Measurements from ENCODE around the gene EDEM2.
"Not testable (repeated sequence)": the region's sequence is repeated elsewhere in the genome, so short reads cannot be mapped to it uniquely, and the experiment has no call there.

EDEM2 gene

GRCh38 chr20:35125753-35126152 is 21.4 kb downstream of the EDEM2 start:
- DNase-seq, result no peak

GRCh38 chr20:35122756-35123405 is 24.3 kb downstream of the EDEM2 start:
- no peak for DNase-seq

GRCh38 chr20:35121186-35121585 is 25.9 kb downstream of the EDEM2 start:
- DNase-seq, result no peak

DNA sequence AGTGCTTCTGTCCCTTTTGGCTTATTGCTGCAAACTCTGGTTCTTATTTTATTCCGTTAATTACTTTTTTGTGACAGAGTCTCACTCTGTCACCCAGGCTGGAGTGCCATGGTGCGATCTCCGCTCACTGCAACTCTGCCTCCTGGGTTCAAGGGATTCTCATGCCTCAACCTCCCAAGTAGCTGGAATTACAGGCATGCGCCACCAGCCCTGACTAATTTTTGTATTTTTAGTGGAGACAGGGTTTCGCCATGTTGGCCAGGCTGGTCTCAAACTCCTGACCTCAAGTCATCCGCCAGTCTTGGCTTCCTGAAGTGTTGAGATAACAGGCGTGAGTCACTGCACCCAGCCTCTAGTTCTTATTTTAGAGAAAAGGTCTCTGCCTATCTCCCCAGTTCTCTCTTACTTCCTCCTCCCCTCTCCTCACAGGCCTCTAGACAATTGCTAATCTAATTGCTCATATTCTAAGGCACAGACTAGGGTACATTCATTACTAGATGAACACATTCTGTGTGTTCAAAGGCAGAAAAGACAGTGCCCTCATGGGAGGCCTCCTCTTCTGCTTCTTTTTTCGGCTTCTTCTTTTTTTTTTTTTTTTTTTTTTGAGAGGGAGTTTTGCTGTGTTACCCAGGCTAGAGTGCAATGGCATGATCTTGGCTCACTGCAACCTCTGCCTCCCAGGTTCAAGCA is 27.0 kb downstream of the EDEM2 start:
- DNase-seq, result no peak

DNA sequence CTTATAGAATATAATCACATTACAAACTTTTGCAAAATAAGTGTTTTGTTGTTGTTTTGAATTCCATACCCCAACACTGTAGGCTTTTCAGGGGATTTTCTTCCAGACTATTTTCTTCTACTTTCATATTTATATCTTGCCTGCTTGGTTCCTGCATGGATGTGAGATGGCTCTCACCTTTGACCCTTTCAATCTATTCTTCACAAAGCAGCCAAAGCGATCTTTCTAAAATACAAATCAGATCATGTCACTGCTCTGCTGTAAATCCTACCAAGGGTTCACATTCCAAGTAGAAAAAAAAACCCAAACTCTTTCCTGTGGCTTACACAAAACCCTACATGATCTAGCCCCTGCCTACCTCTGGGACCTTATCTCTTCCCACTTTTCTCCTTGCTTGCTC is 29.5 kb downstream of the EDEM2 start:
- no peak for DNase-seq

GRCh38 chr20:35117196-35117595 is 29.9 kb downstream of the EDEM2 start:
- DNase-seq, result no peak

DNA sequence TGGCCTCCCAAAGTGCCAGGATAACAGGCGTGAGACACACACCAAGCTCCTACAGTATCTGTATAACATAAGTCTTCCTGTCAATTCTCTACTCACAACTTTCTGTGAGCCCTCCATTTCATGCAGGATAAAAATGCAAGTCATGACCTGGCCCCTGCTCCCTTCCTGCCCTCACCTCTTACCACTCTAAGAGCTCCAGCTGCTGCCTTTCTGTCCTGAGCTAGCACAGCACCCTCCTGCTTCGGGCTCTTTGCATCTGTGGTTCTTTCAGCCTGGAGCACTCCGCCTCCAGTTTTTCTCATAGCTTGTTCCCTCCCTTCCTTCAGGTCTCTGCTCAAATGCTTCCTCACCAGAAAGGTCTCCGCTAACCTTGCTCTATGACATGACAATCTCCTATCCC is 30.9 kb downstream of the EDEM2 start:
- no peak for DNase-seq

GRCh38 chr20:35115606-35116005 is 31.5 kb downstream of the EDEM2 start:
- DNase-seq, result no peak

DNA sequence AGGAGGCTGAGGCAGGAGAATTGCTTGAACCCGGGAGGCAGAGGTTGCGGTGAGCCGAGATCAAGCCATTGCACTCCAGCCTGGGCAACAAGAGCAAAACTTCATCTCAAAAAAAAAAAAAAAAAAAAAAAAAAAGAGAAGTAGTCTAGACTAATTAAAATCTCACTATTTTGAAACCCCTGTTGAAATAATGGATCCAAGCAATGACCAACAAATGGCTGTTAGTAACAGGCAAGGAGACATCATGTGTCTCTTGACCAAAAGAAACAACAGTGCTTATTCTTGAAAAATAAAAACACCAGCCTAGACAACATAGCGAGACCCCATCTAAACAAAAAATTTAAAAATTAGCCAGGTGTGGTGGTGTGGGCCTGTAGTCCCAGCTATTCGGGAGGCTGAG is 34.9 kb downstream of the EDEM2 start:
- DNase-seq, result not testable (repeated sequence)

GRCh38 chr20:35111141-35111888 is 35.8 kb downstream of the EDEM2 start:
- DNase-seq, result no peak

DNA sequence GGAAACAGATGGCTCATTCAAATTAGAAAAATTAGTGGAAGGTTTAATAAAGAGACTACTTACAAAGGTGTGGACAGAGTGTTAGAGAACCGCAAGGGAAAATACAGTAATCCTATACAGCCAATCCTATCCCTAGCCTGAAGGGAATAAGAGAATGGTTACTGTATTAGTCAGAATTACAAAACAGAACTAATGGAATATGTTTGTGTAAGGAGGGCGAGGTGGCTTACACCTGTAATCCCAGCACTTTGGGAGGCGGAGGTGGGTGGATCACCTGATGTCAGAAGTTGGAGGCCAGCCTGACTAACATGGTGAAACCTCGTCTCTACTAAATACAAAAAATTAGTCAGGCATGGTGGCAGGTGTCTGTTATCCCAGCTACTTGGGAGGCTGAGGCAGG is 38.2 kb downstream of the EDEM2 start:
- DNase-seq, result no peak

GRCh38 chr20:35106827-35107380 is 40.2 kb downstream of the EDEM2 start:
- no peak for DNase-seq

DNA sequence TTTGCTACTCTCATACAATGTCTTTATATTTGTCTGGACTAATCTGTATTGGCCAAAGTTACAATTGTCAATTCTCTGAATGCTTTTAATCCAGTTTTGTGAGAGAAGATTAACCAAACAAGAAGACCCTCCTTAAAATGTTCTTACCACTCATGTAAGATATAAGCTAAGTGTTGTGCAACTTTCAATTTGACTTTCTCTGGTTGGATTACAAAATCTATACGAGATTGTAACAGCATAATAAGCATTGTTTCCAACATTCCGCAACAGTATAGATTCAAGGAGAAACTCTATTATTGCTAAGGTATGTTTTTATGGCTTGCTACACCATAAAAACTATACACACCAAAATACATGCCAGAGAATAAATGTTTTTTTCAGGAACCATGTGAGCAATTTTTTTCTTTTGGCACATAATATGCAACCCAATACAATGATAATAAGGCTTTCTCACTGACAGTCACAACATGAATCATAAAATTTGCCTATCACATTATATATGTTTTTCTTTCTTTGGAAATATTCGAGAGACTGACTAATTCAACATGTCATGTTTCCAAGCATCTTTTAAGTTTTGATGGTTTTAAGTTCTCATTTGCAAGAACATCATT is 42.3 kb downstream of the EDEM2 start:
- DNase-seq, result no peak

DNA sequence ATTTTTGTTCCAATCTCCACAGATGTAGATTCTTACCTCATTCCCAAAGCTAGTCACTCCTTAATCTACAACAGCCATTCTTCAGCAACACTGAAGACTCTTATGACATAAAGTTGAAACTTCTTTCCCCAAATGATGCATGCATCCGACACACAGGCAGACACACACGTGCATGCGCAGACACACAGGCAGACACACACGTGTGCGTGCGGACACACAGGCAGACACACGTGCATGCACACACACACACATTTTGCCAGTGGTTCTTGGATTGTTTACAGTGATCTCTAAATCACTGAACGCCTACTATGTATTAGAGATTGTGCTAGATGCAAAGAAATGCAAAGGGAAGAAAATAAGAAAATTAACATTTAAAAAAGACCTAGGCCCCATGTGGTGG is 45.5 kb downstream of the EDEM2 start:
- no peak for DNase-seq

DNA sequence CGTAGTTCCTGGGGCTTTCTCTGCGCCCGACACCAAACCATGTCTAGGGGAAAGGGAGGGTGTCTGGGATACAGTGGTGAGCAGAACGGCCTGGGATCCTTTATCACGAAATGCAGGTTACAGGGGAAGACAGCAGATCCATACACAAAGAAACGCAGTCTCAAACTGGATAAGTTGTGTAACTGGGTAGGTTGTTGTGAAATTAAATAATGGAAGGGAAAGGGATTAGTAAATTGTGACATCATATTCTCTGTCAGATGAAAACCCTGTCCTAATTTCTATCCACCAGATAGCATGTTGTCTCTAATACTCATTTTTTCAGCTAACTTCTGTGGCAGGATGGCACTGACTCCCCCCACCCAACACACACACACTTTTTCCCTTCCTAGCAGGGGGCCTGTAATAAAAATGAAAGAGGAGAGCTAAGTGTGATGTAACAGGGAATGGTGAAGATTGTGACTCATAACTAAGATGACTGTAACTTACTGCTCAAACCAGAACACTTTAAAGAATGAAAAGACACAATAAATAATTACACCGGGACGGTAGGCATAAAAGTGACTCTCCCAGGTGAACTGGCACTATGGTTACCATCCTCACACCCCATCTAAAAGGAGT is 53.8 kb downstream of the EDEM2 start:
- no peak for DNase-seq

DNA sequence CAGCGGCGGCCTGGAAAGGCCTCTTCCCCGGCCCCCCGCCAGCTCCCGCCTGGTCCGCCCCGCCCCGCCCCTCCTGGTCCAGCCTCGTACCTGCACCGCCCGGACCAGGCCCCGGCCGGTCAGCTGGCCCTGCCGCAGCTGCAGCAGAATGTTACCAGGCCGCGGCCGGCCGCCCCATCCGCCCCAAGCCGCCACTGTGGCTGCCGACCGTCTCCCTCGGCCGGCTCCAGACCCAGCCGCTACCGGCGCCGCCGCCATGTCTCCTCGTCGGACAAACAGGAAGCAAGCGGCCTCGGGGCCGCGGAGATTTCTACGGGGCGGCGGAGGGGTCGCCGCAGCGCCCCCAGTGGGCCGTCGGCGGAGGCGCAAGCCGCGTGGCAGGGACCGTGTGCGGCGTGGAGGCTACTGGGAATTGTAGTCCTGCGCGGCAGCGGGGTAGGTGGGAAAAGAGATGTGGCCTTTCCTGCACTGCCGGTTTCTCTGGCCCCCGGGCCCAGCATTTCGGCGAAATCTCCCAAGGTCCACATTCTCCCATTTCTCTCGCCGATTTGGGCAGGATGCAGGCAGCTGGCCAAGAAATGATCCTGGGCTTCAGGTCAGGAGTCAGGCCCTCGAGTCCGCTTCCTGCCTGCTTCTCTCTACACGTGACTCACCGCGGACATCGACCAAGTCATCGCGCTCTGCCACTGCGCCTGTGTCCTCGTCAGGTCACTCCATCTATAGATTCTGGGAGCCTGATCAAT is 54.4 kb downstream of the EDEM2 start, which contains the start of gene TRPC4AP:
TSS of gene TRPC4AP (minus strand) at position 284 of the 743 bp plus-strand sequence. CDS start at position 258, 26 bp downstream.
- DNase-seq, result peak; percentile 93

DNA sequence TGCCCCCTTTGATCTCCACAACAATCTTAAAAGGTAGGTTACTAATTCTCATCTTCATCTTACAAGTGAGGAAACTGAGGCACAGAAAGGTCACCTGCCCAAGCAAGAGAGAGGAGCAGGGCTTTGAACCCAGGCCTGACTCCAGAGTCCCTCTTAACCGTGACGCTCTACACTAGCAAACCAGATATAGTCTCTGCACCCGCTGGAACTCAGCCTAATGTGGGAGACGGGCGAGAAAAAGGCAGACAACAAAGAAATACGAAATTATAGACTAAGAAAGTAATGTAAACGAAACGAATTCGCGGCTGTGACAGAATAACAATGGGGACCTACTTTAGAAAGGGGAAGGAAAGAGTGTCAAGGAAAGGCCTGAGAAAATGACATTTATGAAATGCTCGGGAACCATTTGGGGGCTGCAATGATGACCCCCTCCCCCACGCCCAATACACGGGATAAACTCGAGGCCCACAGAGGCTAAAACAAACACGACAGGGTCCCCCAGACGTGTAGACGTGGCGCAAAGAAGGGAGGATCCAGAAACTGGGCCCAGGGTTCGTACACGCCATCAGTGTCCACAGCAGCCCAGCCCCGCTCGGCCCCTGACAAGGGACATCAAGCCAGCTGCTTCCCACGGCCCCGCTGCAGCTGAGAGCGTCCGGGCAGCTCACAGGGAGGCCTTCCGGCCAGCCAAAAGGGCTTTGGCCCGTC is 55.2 kb downstream of the EDEM2 start:
- no peak for DNase-seq

DNA sequence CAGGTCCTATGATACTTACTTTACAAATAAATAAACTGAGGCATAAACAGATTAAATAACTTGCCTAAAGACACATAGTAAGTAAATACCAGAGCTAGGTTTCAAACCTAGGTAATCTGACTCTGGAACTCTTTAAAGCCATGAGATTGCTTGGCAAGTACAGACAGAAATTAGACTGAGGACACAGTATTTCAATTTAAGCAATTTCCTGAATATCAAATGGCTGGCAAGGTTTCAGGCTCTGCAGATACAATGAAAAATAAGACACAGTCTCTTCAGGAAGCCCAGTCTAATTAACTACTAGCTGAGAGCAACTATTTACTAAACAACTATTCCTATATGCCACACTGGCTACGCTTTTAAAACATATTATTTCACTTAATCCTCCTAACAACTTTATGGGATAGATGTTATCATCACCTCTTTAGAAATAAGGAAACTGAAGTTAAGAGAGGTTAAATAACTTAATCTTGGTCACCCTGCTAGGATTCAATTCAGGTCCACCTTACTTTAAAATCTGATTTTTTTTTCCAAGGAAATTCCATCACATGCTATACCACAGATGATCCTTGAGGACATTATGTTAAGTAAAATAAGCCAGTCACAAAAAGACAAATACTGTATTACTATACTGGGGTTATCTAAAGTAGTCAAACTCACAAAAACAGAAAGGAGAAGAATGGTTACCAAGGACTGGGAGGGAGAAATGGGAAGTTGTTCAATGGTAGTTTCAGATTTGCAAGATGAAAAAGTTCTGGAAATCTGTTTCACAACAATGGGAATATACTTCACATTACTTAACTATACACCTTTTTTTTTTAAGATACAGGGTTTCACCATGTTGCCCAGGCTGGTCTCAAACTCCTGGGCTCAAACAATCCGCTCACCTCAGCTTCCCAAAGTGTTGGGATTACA is 58.6 kb downstream of the EDEM2 start:
- no peak for DNase-seq

DNA sequence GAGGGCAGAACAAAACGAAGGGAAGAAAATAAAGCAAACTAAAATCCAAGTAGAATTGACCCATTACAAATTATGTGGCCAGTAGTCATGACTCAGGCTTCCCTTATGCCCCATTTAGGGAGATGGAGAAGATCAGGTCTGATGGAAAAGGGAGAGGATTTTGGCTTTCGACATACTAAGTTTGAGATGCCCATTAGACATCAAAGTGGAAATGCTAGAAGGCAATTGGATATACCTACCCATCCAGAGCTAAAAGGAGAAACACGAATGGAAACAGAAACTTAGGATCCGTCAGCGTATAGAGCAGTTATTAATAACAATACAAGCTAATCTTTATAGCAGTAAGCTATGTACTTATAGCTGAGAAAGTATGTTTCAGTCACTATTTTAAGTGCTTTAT is 59.3 kb downstream of the EDEM2 start:
- no peak for DNase-seq

- no peak for DNase-seq
Measured at GRCh38 chr20:35087355-35087754, 59.8 kb downstream of the EDEM2 start.

Data from midbrain (tissue), 1 donor.